HG03280 (cell line): ENCODE measurements around the gene BMPR2.
"Not testable (repeated sequence)": the region's sequence is repeated elsewhere in the genome, so short reads cannot be mapped to it uniquely, and the experiment has no call there.

Source experiments
- ATAC-seq: cut with Tn5 transposase; IDR thresholded peaks from one replicate; pipeline ENCODE4 v1.9.1; 2021; ENCODE audit warnings: mild to moderate bottlenecking, moderate library complexity; ENCODE audit not compliant: unreplicated experiment

BMPR2 gene

GRCh38 chr2:202514732-202515131 lies 138.6 kb downstream of the BMPR2 start:
- no peak for ATAC-seq

GRCh38 chr2:202519453-202519852 lies 143.3 kb downstream of the BMPR2 start:
- ATAC-seq = no peak

GRCh38 chr2:202521470-202521869 lies 145.3 kb downstream of the BMPR2 start:
- ATAC-seq = no peak

- no peak for ATAC-seq
Observed at GRCh38 chr2:202529389-202529788, 153.3 kb downstream of the BMPR2 start.

DNA sequence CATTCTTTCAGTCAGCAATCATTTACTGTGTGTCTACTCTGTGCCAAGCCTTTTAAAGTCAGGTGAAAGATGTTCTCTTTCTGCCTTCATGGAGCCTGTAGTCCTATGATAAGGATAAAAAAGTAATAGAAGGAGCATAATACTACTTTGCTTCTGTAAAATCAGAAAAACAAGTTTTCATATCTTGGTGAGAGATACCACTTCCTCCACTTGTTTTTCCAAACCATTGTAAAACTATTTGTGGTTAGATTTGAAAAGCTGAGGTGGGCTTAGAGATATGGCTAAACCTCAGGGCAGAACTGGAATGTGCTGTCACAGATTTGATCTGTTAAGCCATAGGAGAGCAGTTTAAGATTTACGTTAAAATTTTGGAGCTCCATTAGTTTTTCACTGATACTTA lies 153.9 kb downstream of the BMPR2 start:
- ATAC-seq = no peak

DNA sequence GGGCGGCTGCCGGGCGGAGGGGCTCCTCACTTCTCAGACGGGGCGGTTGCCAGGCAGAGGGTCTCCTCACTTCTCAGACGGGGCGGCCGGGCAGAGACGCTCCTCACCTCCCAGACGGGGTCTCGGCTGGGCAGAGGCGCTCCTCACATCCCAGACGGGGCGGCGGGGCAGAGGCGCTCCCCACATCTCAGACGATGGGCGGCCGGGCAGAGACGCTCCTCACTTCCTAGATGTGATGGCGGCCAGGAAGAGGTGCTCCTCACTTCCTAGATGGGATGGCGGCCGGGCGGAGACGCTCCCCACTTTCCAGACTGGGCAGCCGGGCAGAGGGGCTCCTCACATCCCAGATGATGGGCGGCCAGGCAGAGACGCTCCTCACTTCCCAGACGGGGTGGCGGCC lies 159.2 kb downstream of the BMPR2 start:
- not testable (repeated sequence) for ATAC-seq

DNA sequence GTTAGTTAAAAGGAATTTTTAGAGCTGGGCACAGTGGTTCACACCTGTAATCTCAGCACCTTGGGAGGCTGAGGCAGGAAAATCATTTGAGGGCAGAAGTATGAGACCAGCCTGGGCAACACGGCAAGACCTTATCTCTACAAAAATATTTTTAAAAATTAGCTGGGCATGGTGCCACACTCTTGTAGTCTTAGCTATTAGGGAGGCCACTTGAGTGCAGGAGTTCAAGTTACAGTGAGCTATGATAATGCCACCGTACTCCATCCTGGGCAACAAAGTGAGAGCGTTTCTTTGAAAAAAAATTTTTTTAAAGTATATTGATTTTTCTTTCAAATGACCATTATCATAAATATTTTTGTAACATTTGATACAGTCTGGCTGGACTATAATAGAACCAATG lies 165.0 kb downstream of the BMPR2 start:
- ATAC-seq = no peak

- ATAC-seq = no peak
Observed at GRCh38 chr2:202542142-202542541, 166.0 kb downstream of the BMPR2 start.

GRCh38 chr2:202545523-202545922 lies 169.4 kb downstream of the BMPR2 start:
- ATAC-seq = peak; percentile 70

DNA sequence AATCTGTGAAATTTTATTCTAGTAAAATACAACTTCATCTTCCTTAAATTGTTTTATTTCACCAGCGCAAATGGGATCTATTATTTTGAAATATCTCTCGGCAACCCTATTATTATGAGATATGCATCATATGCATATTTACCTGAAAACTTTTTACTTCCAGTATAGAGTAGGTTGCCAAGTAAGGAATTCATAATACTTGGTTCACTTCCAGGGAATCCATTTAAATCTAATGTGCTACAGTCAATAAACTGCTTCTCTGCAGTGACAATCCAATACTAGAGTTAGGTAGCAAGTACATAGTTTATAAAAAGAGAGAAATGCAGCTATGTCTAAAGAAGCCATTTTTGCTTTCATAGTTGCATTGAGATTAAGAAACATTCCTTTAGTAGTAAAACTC lies 169.8 kb downstream of the BMPR2 start:
- ATAC-seq = no peak

GRCh38 chr2:202546499-202547141 lies 170.5 kb downstream of the BMPR2 start:
- not testable (repeated sequence) for ATAC-seq

GRCh38 chr2:202548240-202548639 lies 172.1 kb downstream of the BMPR2 start:
- no peak for ATAC-seq

- ATAC-seq = not testable (repeated sequence)
Observed at GRCh38 chr2:202551000-202551399, 174.9 kb downstream of the BMPR2 start.

DNA sequence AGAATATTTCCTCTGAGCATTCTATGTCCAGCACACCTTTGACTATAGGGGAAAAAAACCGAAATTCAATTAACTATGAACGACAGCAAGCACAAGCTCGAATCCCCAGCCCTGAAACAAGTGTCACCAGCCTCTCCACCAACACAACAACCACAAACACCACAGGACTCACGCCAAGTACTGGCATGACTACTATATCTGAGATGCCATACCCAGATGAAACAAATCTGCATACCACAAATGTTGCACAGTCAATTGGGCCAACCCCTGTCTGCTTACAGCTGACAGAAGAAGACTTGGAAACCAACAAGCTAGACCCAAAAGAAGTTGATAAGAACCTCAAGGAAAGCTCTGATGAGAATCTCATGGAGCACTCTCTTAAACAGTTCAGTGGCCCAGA lies 179.2 kb downstream of the BMPR2 start:
- ATAC-seq = no peak

DNA sequence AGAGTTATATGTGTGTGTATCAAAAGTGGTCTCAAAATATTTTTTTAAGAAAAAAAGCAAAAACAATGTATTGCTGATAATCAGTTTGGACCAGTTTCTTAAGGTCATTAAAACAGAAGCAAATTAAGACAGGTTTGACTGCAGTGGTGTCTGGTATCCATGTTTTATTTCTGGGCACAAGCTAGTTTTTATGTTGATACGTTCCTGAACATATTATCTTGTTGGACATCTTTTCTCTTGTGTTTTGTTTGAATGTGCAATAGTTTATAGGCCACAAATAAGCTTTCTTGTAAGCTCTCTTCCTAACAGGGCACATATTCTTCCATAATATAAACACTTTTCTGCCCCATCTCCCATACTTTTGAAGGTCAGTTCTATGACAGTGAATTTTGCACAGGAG lies 184.1 kb downstream of the BMPR2 start:
- ATAC-seq = no peak

- no peak for ATAC-seq
Observed at GRCh38 chr2:202564226-202564625, 188.1 kb downstream of the BMPR2 start.

DNA sequence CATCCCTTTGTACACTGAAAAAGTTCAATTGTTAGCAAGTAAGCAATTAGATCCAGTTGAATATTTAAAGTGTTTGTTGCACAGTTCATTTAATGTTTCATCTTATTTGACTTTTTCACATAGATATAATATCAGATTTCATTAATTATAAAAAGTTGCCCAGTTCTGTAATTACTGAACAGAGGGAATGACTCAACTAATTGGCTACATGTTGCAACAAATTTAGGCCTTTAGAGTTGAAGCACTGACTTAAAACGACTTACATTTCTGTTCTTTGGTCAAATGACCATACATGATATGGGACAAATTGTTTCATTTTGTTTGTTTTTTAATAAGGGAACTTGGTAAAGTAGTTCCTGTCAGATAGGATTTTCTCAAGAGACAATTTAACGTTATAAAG lies 190.2 kb downstream of the BMPR2 start:
- ATAC-seq = no peak

DNA sequence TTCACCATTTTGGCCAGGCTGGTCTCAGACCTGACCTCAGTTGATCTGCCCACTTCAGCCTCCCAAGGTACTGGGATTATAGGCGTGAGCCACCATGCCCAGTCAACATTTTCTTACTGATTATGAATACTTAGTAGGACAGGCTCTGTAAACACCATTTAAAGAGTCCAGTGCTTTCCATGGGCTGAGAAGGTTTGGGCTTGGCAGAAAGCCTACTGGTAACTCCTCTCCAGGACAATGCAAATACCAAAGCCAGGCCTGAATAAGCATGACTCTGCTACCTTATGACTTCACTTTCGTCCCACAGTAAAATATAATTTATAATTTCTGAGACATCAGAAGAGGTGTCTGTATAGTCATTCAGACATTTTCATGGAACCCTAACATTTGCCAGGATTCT lies 198.4 kb downstream of the BMPR2 start:
- no peak for ATAC-seq

DNA sequence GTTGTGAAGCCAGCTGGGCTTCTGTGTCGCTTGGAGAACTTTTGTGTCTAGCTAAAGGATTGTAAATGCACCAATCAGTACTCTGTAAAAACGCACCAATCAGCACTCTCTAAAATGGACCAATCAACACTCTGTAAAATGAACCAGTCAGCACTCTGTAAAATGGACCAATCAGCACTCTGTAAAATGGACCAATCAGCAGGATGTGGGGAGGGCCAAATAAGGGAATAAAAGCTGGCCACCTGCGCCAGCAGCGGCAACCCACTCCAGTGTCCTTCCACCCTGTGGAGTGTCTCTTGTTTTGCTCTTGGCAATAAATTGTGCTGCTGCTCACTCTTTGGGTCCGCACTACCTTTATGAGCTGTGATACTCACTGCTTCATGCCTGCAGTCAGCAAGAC lies 199.1 kb downstream of the BMPR2 start:
- not testable (repeated sequence) for ATAC-seq

DNA sequence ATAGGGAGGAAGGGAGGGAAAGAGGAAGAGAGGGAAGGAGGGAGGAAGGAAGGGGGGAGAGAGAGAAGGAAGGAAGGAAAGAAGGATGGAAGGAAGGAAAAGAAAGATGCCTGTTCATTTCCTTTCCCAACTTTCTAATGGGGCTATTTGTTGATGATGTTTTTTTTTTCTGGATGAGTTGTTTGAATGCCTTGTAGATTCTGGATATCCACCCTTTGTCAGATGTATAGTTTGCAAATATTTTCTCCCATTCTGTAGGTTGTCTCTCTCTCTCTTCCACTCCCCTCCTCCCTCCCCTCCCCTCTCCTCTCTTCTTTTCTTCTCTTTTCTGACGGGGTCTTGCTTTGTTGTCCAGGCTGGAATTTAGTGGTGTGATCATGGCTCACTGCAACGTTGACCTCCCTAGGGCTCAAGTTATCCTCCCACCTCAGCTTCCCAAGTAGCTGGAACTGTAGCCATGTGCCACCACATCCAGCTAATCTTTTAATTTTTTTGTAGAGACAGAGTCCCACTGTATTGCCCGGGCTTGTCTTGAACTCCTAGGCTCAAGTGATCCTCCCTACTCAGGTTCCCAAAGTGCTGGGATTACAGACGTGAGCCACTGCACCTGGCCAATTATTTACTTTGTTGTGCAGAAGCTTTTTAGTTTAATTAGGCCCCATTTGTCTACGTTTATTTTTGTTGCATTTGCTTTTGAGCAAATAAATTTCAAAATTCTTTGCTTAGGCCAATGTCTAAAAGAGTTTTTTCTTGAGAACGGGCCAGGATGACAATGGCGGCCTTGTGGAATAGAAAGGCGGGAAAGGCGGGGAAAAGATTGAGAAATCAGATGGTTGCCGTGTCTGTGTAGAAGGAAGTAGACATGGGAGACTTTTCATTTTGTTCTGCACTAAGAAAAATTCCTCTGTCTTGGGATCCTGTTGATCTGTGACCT lies 201.4 kb downstream of the BMPR2 start:
- ATAC-seq = no peak

DNA sequence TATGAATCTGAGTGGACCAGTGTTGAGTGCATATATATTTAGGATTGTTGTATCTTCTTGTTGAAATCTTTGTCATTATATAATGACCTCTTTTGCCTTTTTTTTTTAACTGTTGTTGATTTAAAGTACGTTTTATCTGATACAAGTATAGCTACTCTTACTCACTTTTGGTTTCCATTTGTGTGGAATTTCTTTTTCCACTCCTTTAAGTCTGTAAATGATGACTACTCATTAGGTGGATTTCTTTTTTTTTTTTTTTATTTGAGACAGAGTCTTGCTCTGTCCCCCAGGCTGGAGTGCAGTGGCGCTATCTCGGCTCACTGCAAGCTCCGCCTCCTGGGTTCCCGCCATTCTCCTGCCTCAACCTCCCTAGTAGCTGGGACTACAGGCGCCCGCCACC lies 206.7 kb downstream of the BMPR2 start:
- ATAC-seq = not testable (repeated sequence)

DNA sequence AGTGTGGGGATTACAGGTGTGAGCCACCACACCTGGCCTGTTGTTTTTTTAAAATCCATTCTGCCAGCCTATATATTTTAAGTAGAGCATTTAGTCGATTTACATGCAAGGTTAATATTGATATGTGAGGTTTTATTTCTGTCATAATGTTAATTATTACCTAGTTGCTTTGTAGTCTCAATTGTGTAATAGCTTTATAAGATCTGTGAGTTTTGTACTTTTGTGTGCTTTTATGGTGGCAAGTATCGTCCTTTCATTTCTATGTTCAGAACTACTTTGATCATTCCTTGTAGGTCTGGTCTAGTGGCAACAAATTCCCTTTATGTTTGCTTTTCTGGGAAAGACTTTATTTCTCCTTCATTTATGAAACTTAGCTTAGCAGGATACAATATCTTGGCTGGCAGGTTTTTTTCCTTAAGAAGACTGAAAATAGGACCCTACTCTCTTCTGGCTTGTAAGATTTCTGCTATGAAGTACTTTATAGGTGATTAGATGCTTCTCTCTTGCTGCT lies 207.6 kb downstream of the BMPR2 start:
- ATAC-seq = no peak
